ENCODE results near the gene CDON. TPM values are rescaled to one million over a fixed set of nuclear protein-coding genes. Genes with fewer than 3 reads are reported as not detected.

The CDON gene
- polyA plus RNA-seq, 1 of the 3 experiments (the other 2 are of a cell fraction) = 3.7 TPM

- H3F3A ChIP-seq (replicated peaks; ENCODE audit: insufficient read depth) = no peaks in the 10 kb centered on the region
- no peak overlapping the region for H3K27ac ChIP-seq (ENCODE audit: low read depth in 2 of 2, low read length in 1 of 2)
- WGBS (ENCODE audit: low lambda C conversion rate) = 95% methylated on average over 5 of the region's 5 CpGs
- no peak for DNase-seq
- H3K9me3 ChIP-seq = no peaks in the 10 kb centered on the region
- no peak for TF ChIP-seq YY1 (IDR thresholded peaks at IDR 0.05; ENCODE audit: low read depth)
- TF ChIP-seq MEF2A (IDR thresholded peaks at IDR 0.05; ENCODE audit: borderline replicate concordance, low read depth) = no peak
- no peak for TF ChIP-seq GABPA (IDR thresholded peaks at IDR 0.05; ENCODE audit: low read depth)
- TF ChIP-seq FOXM1 (IDR thresholded peaks at IDR 0.05; ENCODE audit: low read depth) = no peak
- no peak for TF ChIP-seq NFIC (IDR thresholded peaks at IDR 0.05; ENCODE audit: borderline replicate concordance)
- TF ChIP-seq CTCF (IDR thresholded peaks at IDR 0.05) = no peak
- TF ChIP-seq TAF1 (IDR thresholded peaks at IDR 0.05; ENCODE audit: borderline replicate concordance, low read depth, low read length) = no peak
- no peak for TF ChIP-seq USF2 (IDR thresholded peaks at IDR 0.05; ENCODE audit: borderline replicate concordance, low read depth, low read length)
- no peak for TF ChIP-seq PBX3 (IDR thresholded peaks at IDR 0.05)
- TF ChIP-seq GATA2 (CRISPR knock-in tag; IDR thresholded peaks at IDR 0.05) = no peak
- TF ChIP-seq ZBTB33 (IDR thresholded peaks at IDR 0.05; ENCODE audit: borderline replicate concordance, low read depth) = no peak
- no peak for TF ChIP-seq NRF1 (IDR thresholded peaks at IDR 0.05; ENCODE audit: low read depth, low read length)
- TF ChIP-seq MAX (IDR thresholded peaks at IDR 0.05; ENCODE audit: low read depth) = no peak
- TF ChIP-seq RCOR1 (IDR thresholded peaks at IDR 0.05; ENCODE audit: low read length) = no peak
- TF ChIP-seq FOSL2 (IDR thresholded peaks at IDR 0.05; ENCODE audit: borderline replicate concordance, low read depth) = no peak
- TF ChIP-seq SIN3A (IDR thresholded peaks at IDR 0.05; ENCODE audit: borderline replicate concordance, low read depth, low read length) = no peak
- TF ChIP-seq RXRA (IDR thresholded peaks at IDR 0.05; ENCODE audit: borderline replicate concordance, low read depth) = no peak
- TF ChIP-seq FOXJ3 (CRISPR knock-in tag; IDR thresholded peaks at IDR 0.05) = no peak
- no peak for TF ChIP-seq RAD21 (IDR thresholded peaks at IDR 0.05; ENCODE audit: low read length)
- no peak for TF ChIP-seq REST (IDR thresholded peaks at IDR 0.05; ENCODE audit: low read depth, low read length)
- H3K9ac ChIP-seq = no peak overlapping the region
- no peak overlapping the region for H3K4me3 ChIP-seq (ENCODE audit: low read depth in 2 of 2, low read length in 1 of 2)
- no peaks in the 10 kb centered on the region for H4K20me1 ChIP-seq (ENCODE audit: insufficient read depth)
- H3K4me1 ChIP-seq (ENCODE audit: control insufficient read depth in 1 of 2, insufficient read depth in 2 of 2, low read depth in 1 of 2, low read length in 1 of 2) = no peaks in the 10 kb centered on the region; a peak in 2 of 4 replicates
- no peaks in the 10 kb centered on the region for H3K36me3 ChIP-seq (replicated peaks in 1 of 2; ENCODE audit: control insufficient read depth in 1 of 2, insufficient read depth in 2 of 2, low read length in 1 of 2)
- H3K27me3 ChIP-seq (ENCODE audit: insufficient read depth) = no peaks in the 10 kb centered on the region
- ChIA-PET CTCF (no interaction called here), POLR2A (no interaction called here)
- H2AFZ ChIP-seq (ENCODE audit: low read depth) = no peak overlapping the region
- H3K9me2 ChIP-seq = no peaks in the 10 kb centered on the region
- no peaks in the 10 kb centered on the region for H3K79me2 ChIP-seq (ENCODE audit: insufficient read depth)
- no peak overlapping the region for H3K4me2 ChIP-seq
Measured at GRCh38 chr11:126035718-126036117, 26.9 kb downstream of the CDON start.
